ENCODE measurements around the gene MICU1. TPM values are rescaled to one million over a fixed set of nuclear protein-coding genes. Genes with fewer than 3 reads are reported as not detected.

The MICU1 gene
- total RNA-seq, 3 donors from 2014 or later (not counting 1 experiment from before 2014, with no cell fraction given): 27.9 to 30.9 (median 29.4) TPM

DNA sequence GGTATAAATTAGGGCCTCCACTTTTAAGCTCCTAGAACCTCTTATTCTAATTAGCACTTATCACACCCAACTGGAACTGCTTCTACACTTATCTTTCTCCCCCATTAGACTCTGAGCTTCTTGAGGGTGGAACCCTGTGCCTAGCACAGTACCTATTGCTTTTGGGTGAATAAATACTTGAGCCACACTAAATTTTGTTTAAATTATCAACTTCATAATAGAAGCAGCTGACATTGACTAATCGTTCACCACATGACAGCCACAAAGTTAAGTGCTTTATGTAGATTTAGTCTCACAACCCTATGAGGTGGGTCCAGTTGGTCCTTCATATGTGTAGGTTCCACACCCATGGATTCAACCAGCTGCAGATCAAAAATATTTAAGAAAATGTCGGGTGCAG lies 235.1 kb downstream of the MICU1 start:
- intact Hi-C loops (cut with micrococcal nuclease): no loop called here
- Histone ChIP-seq H3K4me1 (ENCODE audit: control insufficient read depth, insufficient read depth, low read length) (no peaks in the 10 kb centered on the region), H3K9me3 (ENCODE audit: control insufficient read depth, insufficient read depth, low read length) (no peaks in the 10 kb centered on the region), H3K27ac (ENCODE audit: low read length) (no peak overlapping the region), H3K36me3 (ENCODE audit: control insufficient read depth, insufficient read depth, low read length) (no peaks in the 10 kb centered on the region), H3K27me3 (ENCODE audit: control insufficient read depth, insufficient read depth, low read length) (no peaks in the 10 kb centered on the region), H3K4me3 (ENCODE audit: low read length) (no peak overlapping the region)
- DNase-seq (no peak), ATAC-seq (no peak)
- Mint-ChIP-seq H3K36me3 (no peaks in the 10 kb centered on the region), H3K4me1 (no peaks in the 10 kb centered on the region), H3K27ac (no peak overlapping the region), H3K4me3 (no peak overlapping the region), H3K27me3 (ENCODE audit: low read depth in 2 of 2) (no peaks in the 10 kb centered on the region), H3K9me3 (no peaks in the 10 kb centered on the region)
- WGBS (ENCODE audit: insufficient coverage): 90% methylated on average over 1 of the region's 2 CpGs
- TF ChIP-seq, protein P1, sequence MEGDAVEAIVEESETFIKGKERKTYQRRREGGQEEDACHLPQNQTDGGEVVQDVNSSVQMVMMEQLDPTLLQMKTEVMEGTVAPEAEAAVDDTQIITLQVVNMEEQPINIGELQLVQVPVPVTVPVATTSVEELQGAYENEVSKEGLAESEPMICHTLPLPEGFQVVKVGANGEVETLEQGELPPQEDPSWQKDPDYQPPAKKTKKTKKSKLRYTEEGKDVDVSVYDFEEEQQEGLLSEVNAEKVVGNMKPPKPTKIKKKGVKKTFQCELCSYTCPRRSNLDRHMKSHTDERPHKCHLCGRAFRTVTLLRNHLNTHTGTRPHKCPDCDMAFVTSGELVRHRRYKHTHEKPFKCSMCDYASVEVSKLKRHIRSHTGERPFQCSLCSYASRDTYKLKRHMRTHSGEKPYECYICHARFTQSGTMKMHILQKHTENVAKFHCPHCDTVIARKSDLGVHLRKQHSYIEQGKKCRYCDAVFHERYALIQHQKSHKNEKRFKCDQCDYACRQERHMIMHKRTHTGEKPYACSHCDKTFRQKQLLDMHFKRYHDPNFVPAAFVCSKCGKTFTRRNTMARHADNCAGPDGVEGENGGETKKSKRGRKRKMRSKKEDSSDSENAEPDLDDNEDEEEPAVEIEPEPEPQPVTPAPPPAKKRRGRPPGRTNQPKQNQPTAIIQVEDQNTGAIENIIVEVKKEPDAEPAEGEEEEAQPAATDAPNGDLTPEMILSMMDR (IDR thresholded peaks at IDR 0.05): no peak

DNA sequence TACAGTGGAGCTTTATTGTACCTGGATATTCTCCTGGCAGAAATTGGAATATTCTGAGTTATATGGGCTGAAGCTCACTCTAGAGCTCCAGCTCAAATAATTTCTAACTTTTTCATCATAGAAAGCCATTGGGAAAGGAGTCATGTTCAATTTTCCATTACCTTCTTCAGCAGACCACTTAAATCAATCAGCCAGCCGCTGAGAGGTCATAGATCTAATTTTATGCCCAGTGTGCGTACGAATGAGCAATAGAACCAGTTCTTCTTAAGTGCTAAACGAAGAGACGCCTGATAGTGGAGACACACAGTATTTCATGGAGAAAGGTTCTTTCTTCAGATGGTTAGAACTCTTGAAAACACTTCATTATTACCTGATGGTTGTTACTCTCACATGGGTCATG lies 236.2 kb downstream of the MICU1 start:
- Mint-ChIP-seq H3K9me3 (no peaks in the 10 kb centered on the region), H3K27me3 (ENCODE audit: low read depth in 2 of 2) (no peaks in the 10 kb centered on the region), H3K27ac (no peak overlapping the region), H3K36me3 (no peaks in the 10 kb centered on the region), H3K4me1 (no peaks in the 10 kb centered on the region), H3K4me3 (no peak overlapping the region)
- H3K27me3 ChIP-seq (ENCODE audit: control insufficient read depth, insufficient read depth, low read length): no peaks in the 10 kb centered on the region
- no peaks in the 10 kb centered on the region for H3K4me1 ChIP-seq (ENCODE audit: control insufficient read depth, insufficient read depth, low read length)
- TF ChIP-seq, protein P1 (IDR thresholded peaks at IDR 0.05): no peak
- H3K36me3 ChIP-seq (ENCODE audit: control insufficient read depth, insufficient read depth, low read length): no peaks in the 10 kb centered on the region
- intact Hi-C loops (cut with micrococcal nuclease): no loop called here
- no peak for DNase-seq
- no peak overlapping the region for H3K4me3 ChIP-seq (ENCODE audit: low read length)
- H3K9me3 ChIP-seq (ENCODE audit: control insufficient read depth, insufficient read depth, low read length): no peaks in the 10 kb centered on the region
- 98% methylated on average over 5 of the region's 5 CpGs for WGBS (ENCODE audit: insufficient coverage)
- H3K27ac ChIP-seq (ENCODE audit: low read length): no peak overlapping the region
- ATAC-seq: no peak

DNA sequence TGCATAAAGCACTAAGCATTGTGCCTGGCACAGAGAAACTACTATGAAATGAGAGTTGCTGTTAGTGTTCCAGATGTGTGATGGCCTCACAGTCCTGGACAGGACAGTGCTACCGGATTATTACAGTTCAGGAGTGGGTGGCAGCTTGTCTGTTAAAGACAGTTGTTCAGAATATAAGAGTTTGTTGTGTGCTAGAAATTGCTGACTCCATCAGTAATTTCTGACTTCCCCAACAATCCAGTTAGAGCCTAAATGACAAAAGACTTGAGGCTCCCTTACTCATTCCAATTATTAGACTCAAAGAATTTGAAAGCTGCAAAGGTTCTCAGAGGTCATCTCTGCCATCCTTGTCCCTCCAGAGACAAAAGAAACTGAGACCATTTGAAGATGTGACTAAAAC lies 236.9 kb downstream of the MICU1 start:
- intact Hi-C loops (cut with micrococcal nuclease): no loop called here
- Histone ChIP-seq H3K4me3 (ENCODE audit: low read length) (no peak overlapping the region), H3K27me3 (ENCODE audit: control insufficient read depth, insufficient read depth, low read length) (no peaks in the 10 kb centered on the region), H3K27ac (ENCODE audit: low read length) (no peak overlapping the region), H3K4me1 (ENCODE audit: control insufficient read depth, insufficient read depth, low read length) (no peaks in the 10 kb centered on the region), H3K9me3 (ENCODE audit: control insufficient read depth, insufficient read depth, low read length) (no peaks in the 10 kb centered on the region), H3K36me3 (ENCODE audit: control insufficient read depth, insufficient read depth, low read length) (no peaks in the 10 kb centered on the region)
- H3K27ac Mint-ChIP-seq: no peak overlapping the region
- ATAC-seq (no peak), DNase-seq (no peak)
- H3K4me3 Mint-ChIP-seq: no peak overlapping the region
- TF ChIP-seq, protein P1 (IDR thresholded peaks at IDR 0.05): no peak
- no peaks in the 10 kb centered on the region for H3K9me3 Mint-ChIP-seq
- H3K36me3 Mint-ChIP-seq: no peaks in the 10 kb centered on the region
- WGBS (ENCODE audit: insufficient coverage): 93% methylated on average over 1 of the region's 1 CpG
- H3K27me3 Mint-ChIP-seq (ENCODE audit: low read depth in 2 of 2): no peaks in the 10 kb centered on the region
- no peaks in the 10 kb centered on the region for H3K4me1 Mint-ChIP-seq

DNA sequence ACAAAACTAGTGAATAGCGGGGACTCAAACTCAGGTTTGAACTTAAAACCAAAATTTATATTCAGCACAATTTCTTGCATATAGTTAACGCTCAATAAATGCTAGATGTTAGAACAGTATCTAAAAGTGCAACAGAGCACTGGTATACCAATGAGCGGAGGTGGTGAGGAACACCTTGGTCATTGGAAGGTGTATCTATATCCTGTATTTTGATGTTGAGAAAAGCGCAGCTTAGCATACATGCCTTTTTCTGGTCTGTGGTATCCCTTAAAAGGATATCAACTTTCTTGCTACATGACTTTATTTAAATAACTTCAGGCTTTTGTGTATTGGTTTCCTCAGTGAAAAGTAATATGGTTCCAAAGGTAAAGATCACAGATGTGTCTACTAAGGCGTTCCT lies 237.8 kb downstream of the MICU1 start:
- no peaks in the 10 kb centered on the region for H3K9me3 ChIP-seq (ENCODE audit: control insufficient read depth, insufficient read depth, low read length)
- no peak for DNase-seq
- intact Hi-C loops (cut with micrococcal nuclease): no loop called here
- H3K9me3 Mint-ChIP-seq: no peaks in the 10 kb centered on the region
- H3K4me1 Mint-ChIP-seq: no peaks in the 10 kb centered on the region
- no peaks in the 10 kb centered on the region for H3K36me3 Mint-ChIP-seq
- TF ChIP-seq, protein P1 (IDR thresholded peaks at IDR 0.05): no peak
- H3K27me3 ChIP-seq (ENCODE audit: control insufficient read depth, insufficient read depth, low read length): no peaks in the 10 kb centered on the region
- no peak overlapping the region for H3K27ac Mint-ChIP-seq
- H3K27ac ChIP-seq (ENCODE audit: low read length): no peak overlapping the region
- no peak overlapping the region for H3K4me3 ChIP-seq (ENCODE audit: low read length)
- 86% methylated on average over 5 of the region's 5 CpGs for WGBS (ENCODE audit: insufficient coverage)
- no peak for ATAC-seq
- H3K27me3 Mint-ChIP-seq (ENCODE audit: low read depth in 2 of 2): no peaks in the 10 kb centered on the region
- H3K4me1 ChIP-seq (ENCODE audit: control insufficient read depth, insufficient read depth, low read length): no peaks in the 10 kb centered on the region
- H3K4me3 Mint-ChIP-seq: no peak overlapping the region
- H3K36me3 ChIP-seq (ENCODE audit: control insufficient read depth, insufficient read depth, low read length): no peaks in the 10 kb centered on the region

Data from natural killer cell (primary cell).